Thyroid gland (tissue), 4 donors: ENCODE data around the gene SDHAF2.
A peak's percentile ranks its signal among the peaks of the same experiment; 100 is the strongest.

ENCODE experiments used
- CTCF ChIP-seq, 6 experiments: fragments of 200-600 bp in 3 of 6; fragments of 450-650 bp in 3 of 6; sonication (generic) in 3 of 6; IDR thresholded peaks; one replicate each; pipeline ENCODE4 v1.5.1; 2016 to 2019; ENCODE audit warnings: antibody characterized with exemption in 6 of 6, mild to moderate bottlenecking in 2 of 6, inconsistent platforms in 1 of 6, moderate library complexity in 1 of 6
- POLR2A ChIP-seq, 2 donors: fragments of 450-650 bp; IDR thresholded peaks; one replicate each; pipeline ENCODE4 v1.6.1; 2017; ENCODE audit warnings: antibody characterized with exemption in 2 of 2, mild to moderate bottlenecking in 2 of 2, moderate library complexity in 1 of 2

GRCh38 chr11:61429346-61429690 lies 606 bp upstream of the SDHAF2 start:
- TF ChIP-seq CTCF (IDR thresholded peaks at IDR 0.05), result peak in 1 of 6 experiments; percentile 9
- no peak for TF ChIP-seq POLR2A (IDR thresholded peaks at IDR 0.05)
